ENCODE measurements around the gene SIRT2.
A peak's percentile ranks its signal among the peaks of the same experiment; 100 is the strongest.

Gene SIRT2

GRCh38 chr19:38939957-38940356 lies 40.5 kb upstream of the SIRT2 start:
- no peak for DNase-seq (ENCODE audit: low read depth)
- TF ChIP-seq, protein P1, sequence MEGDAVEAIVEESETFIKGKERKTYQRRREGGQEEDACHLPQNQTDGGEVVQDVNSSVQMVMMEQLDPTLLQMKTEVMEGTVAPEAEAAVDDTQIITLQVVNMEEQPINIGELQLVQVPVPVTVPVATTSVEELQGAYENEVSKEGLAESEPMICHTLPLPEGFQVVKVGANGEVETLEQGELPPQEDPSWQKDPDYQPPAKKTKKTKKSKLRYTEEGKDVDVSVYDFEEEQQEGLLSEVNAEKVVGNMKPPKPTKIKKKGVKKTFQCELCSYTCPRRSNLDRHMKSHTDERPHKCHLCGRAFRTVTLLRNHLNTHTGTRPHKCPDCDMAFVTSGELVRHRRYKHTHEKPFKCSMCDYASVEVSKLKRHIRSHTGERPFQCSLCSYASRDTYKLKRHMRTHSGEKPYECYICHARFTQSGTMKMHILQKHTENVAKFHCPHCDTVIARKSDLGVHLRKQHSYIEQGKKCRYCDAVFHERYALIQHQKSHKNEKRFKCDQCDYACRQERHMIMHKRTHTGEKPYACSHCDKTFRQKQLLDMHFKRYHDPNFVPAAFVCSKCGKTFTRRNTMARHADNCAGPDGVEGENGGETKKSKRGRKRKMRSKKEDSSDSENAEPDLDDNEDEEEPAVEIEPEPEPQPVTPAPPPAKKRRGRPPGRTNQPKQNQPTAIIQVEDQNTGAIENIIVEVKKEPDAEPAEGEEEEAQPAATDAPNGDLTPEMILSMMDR (conservative IDR thresholded peaks at IDR 0.05; ENCODE audit: low read length), result no peak
- H3K4me3 ChIP-seq (ENCODE audit: low read length), result no peak overlapping the region

GRCh38 chr19:38933544-38933943 lies 34.1 kb upstream of the SIRT2 start:
- TF ChIP-seq, protein P1 (conservative IDR thresholded peaks at IDR 0.05; ENCODE audit: low read length), result no peak
- DNase-seq (ENCODE audit: low read depth), result no peak
- no peak overlapping the region for H3K4me3 ChIP-seq (ENCODE audit: low read length)

GRCh38 chr19:38932425-38933179 lies 33.2 kb upstream of the SIRT2 start:
- TF ChIP-seq, protein P1 (conservative IDR thresholded peaks at IDR 0.05; ENCODE audit: low read length), result peak; percentile 47
- DNase-seq (ENCODE audit: low read depth), result peak; percentile 45
- H3K4me3 ChIP-seq (ENCODE audit: low read length), result no peak overlapping the region

DNA sequence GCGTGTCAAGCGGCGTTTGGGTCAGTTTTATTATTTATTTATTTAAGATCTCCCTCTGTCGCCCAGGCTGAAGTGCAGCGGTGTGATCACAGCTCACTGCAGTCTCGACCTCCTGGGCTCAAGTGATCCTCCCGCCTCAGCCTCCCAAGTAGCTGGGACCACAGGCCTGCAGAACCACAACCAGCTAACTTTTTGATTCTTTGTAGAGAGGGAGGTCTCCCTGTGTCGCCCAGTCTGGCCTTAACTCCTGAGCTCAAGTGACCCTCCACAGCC lies 32.0 kb upstream of the SIRT2 start:
- H3K4me3 ChIP-seq (ENCODE audit: low read length), result peak overlapping the region; percentile 98
- DNase-seq (ENCODE audit: low read depth), result no peak
- TF ChIP-seq, protein P1 (conservative IDR thresholded peaks at IDR 0.05; ENCODE audit: low read length), result no peak

DNA sequence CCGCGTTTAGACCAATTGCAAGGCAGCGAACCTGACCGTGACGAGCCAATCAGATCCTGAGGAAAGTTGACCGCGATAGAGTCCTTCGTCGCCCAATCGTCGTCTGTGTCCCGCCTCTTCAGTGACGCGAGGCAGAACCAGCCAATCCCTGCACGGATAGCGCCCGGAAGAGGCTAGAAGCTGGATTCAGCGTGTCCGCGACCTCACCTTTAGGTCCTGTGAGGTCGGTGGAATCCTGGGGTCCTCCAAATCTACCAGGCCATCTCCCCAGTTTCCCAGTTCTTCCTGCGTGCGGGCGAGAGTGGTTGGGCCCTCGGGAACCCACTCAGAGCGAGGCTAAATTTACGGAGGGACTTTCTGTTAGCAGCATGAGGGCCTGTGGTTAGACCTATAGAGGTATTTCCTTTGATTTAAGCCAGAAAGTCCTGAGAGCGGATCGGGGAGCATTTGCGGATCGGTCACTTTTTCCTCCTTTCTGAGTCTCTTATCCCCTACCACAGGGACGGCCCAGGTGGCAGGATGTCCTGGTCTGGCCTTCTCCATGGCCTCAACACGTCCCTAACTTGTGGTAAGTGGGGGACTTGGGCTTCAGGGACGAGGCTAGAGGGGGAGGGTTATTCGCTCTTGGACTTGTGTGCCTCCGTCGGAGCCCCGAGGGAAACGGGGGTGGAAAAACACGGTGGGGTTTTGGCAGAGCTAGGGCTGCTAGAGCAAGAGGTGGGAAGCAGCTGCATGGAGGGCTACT lies 31.5 kb upstream of the SIRT2 start, which contains the start of gene MRPS12:
Gene MRPS12, plus strand, starts transcription at position 169 of the 745 bp plus-strand sequence. Its CDS starts 351 bp downstream, at position 520.
- H3K4me3 ChIP-seq (ENCODE audit: low read length), result peak within 1 kb of the TSS; percentile 98
- TF ChIP-seq, protein P1 (conservative IDR thresholded peaks at IDR 0.05; ENCODE audit: low read length), result no peak
- DNase-seq (ENCODE audit: low read depth), result peak; percentile 99

GRCh38 chr19:38929929-38930775 lies 30.7 kb upstream of the SIRT2 start, which contains the start of gene SARS2:
Gene SARS2 (minus strand): TSS chr19:38930763. CDS start chr19:38930736, 27 bp downstream.
- DNase-seq (ENCODE audit: low read depth), result peak; percentile 92
- peak within 1 kb of the TSS; percentile 98 for H3K4me3 ChIP-seq (ENCODE audit: low read length)
- TF ChIP-seq, protein P1 (conservative IDR thresholded peaks at IDR 0.05; ENCODE audit: low read length), result peak; percentile 85
